Embryonic facial prominence (tissue), 1 donor: ENCODE results near the gene MACROD2.

Experiments used
- DNase-seq: peaks from one replicate; pipeline ENCODE4 v3.0.0-alpha.2; 2016; ENCODE audit errors: extremely low spot score

The MACROD2 gene

GRCh38 chr20:14582855-14583254, 587.5 kb downstream of the MACROD2 start:
- DNase-seq = no peak

- no peak for DNase-seq
Observed at GRCh38 chr20:14583413-14583812, 588.1 kb downstream of the MACROD2 start.

- DNase-seq = no peak
Observed at GRCh38 chr20:14589383-14589782, 594.1 kb downstream of the MACROD2 start.

GRCh38 chr20:14595051-14595450, 599.7 kb downstream of the MACROD2 start:
- no peak for DNase-seq

GRCh38 chr20:14597206-14597715, 601.9 kb downstream of the MACROD2 start:
- no peak for DNase-seq

GRCh38 chr20:14599613-14600012, 604.3 kb downstream of the MACROD2 start:
- no peak for DNase-seq

GRCh38 chr20:14600527-14600926, 605.2 kb downstream of the MACROD2 start:
- no peak for DNase-seq

- DNase-seq = no peak
Observed at GRCh38 chr20:14604143-14604542, 608.8 kb downstream of the MACROD2 start.

GRCh38 chr20:14609328-14610221, 614.3 kb downstream of the MACROD2 start:
- no peak for DNase-seq

GRCh38 chr20:14611479-14611878, 616.2 kb downstream of the MACROD2 start:
- no peak for DNase-seq

GRCh38 chr20:14612391-14612790, 617.1 kb downstream of the MACROD2 start:
- no peak for DNase-seq

GRCh38 chr20:14616003-14616402, 620.7 kb downstream of the MACROD2 start:
- no peak for DNase-seq

GRCh38 chr20:14617123-14617522, 621.8 kb downstream of the MACROD2 start:
- no peak for DNase-seq

- no peak for DNase-seq
Observed at GRCh38 chr20:14619411-14619810, 624.1 kb downstream of the MACROD2 start.

- DNase-seq = no peak
Observed at GRCh38 chr20:14622796-14623195, 627.5 kb downstream of the MACROD2 start.

GRCh38 chr20:14631011-14631410, 635.7 kb downstream of the MACROD2 start:
- no peak for DNase-seq

GRCh38 chr20:14632906-14633305, 637.6 kb downstream of the MACROD2 start:
- DNase-seq = no peak

GRCh38 chr20:14633507-14633906, 638.2 kb downstream of the MACROD2 start:
- no peak for DNase-seq

GRCh38 chr20:14634665-14635064, 639.3 kb downstream of the MACROD2 start:
- no peak for DNase-seq

- no peak for DNase-seq
Observed at GRCh38 chr20:14637441-14637840, 642.1 kb downstream of the MACROD2 start.

GRCh38 chr20:14643146-14643545, 647.8 kb downstream of the MACROD2 start:
- no peak for DNase-seq

- DNase-seq = no peak
Observed at GRCh38 chr20:14643556-14643955, 648.2 kb downstream of the MACROD2 start.

GRCh38 chr20:14644306-14645097, 649.2 kb downstream of the MACROD2 start:
- no peak for DNase-seq
